ENCODE results near the gene E2F1.

- TF ChIP-seq CTCF (IDR thresholded peaks at IDR 0.05; ENCODE audit: low read length) (no peak), EZH2 (optimal IDR thresholded peaks at IDR 0.05; ENCODE audit: low read depth, low read length) (no peak), EZH2phosphoT487 (IDR thresholded peaks at IDR 0.05; ENCODE audit: low read length) (no peak)
Observed at GRCh38 chr20:33711446-33711738, 25.2 kb upstream of the E2F1 start.
